ENCODE measurements around the gene DCAF15. TPM values are rescaled to one million over a fixed set of nuclear protein-coding genes. Genes with fewer than 3 reads are reported as not detected.
A peak's percentile ranks its signal among the peaks of the same experiment; 100 is the strongest.

DCAF15 gene
- total RNA-seq, 1 donor from 2014 or later: 56.6 TPM

- Mint-ChIP-seq H3K4me1 (peaks cover 19% of the 10 kb centered on the region), H3K9me3 (no peaks in the 10 kb centered on the region), H3K4me3 (peak overlapping the region; percentile 57), H3K27me3 (ENCODE audit: low read depth) (no peaks in the 10 kb centered on the region), H3K36me3 (peaks cover 8% of the 10 kb centered on the region), H3K27ac (peak overlapping the region; percentile 79)
- DNase-seq (ENCODE audit: low spot score in 2 of 2, unreplicated experiment in 2 of 2): peak; percentile 80 to 91
- TF ChIP-seq CTCF (IDR thresholded peaks at IDR 0.05; ENCODE audit: unreplicated experiment): no peak
Measured at GRCh38 chr19:13978351-13979243, 26.3 kb downstream of the DCAF15 start.

GRCh38 chr19:13979244-13979615 lies 26.9 kb downstream of the DCAF15 start:
- no peak for DNase-seq (ENCODE audit: low spot score in 2 of 2, unreplicated experiment in 2 of 2)
- Mint-ChIP-seq H3K27me3 (ENCODE audit: low read depth) (no peaks in the 10 kb centered on the region), H3K9me3 (no peaks in the 10 kb centered on the region), H3K4me1 (peaks cover 16% of the 10 kb centered on the region), H3K4me3 (peak overlapping the region; percentile 55), H3K36me3 (peaks cover 4% of the 10 kb centered on the region), H3K27ac (peak overlapping the region; percentile 34)
- TF ChIP-seq CTCF (IDR thresholded peaks at IDR 0.05; ENCODE audit: unreplicated experiment): no peak

- H3K4me1 Mint-ChIP-seq: peaks cover 13% of the 10 kb centered on the region
- H3K27ac Mint-ChIP-seq: peak overlapping the region; percentile 64
- peak overlapping the region; percentile 55 for H3K4me3 Mint-ChIP-seq
- no peaks in the 10 kb centered on the region for H3K27me3 Mint-ChIP-seq (ENCODE audit: low read depth)
- no peak for DNase-seq (ENCODE audit: low spot score in 2 of 2, unreplicated experiment in 2 of 2)
- H3K36me3 Mint-ChIP-seq: peaks cover 2% of the 10 kb centered on the region
- no peaks in the 10 kb centered on the region for H3K9me3 Mint-ChIP-seq
- no peak for TF ChIP-seq CTCF (IDR thresholded peaks at IDR 0.05; ENCODE audit: unreplicated experiment)
Measured at GRCh38 chr19:13979686-13980085, 27.4 kb downstream of the DCAF15 start.

GRCh38 chr19:13980340-13980739 lies 28.0 kb downstream of the DCAF15 start:
- no peak overlapping the region for H3K27ac Mint-ChIP-seq

GRCh38 chr19:13981021-13981420 lies 28.7 kb downstream of the DCAF15 start:
- H3K9me3 Mint-ChIP-seq: no peaks in the 10 kb centered on the region
- no peaks in the 10 kb centered on the region for H3K27me3 Mint-ChIP-seq (ENCODE audit: low read depth)
- peaks cover 17% of the 10 kb centered on the region for H3K4me1 Mint-ChIP-seq
- H3K36me3 Mint-ChIP-seq: peaks cover 2% of the 10 kb centered on the region
- H3K27ac Mint-ChIP-seq: no peak overlapping the region
- no peak for DNase-seq (ENCODE audit: low spot score in 2 of 2, unreplicated experiment in 2 of 2)
- no peak overlapping the region for H3K4me3 Mint-ChIP-seq
- TF ChIP-seq CTCF (IDR thresholded peaks at IDR 0.05; ENCODE audit: unreplicated experiment): no peak

More at GRCh38 chr19:13980340-13980739, 28.0 kb downstream of the DCAF15 start:
- no peak for TF ChIP-seq CTCF (IDR thresholded peaks at IDR 0.05; ENCODE audit: unreplicated experiment)
- no peak for DNase-seq (ENCODE audit: low spot score in 2 of 2, unreplicated experiment in 2 of 2)
- Mint-ChIP-seq H3K36me3 (peaks cover 2% of the 10 kb centered on the region), H3K4me1 (peaks cover 14% of the 10 kb centered on the region), H3K4me3 (no peak overlapping the region), H3K9me3 (no peaks in the 10 kb centered on the region), H3K27me3 (ENCODE audit: low read depth) (no peaks in the 10 kb centered on the region)
